ENCODE data around the gene TMEM19.

The TMEM19 gene

GRCh38 chr12:71655495-71655894, 30.4 kb upstream of the TMEM19 start:
- no peak for DNase-seq (ENCODE audit: low read depth)
- no peak overlapping the region for H3K4me3 ChIP-seq (ENCODE audit: low read depth, low read length)
- TF ChIP-seq CTCF (IDR thresholded peaks at IDR 0.05; ENCODE audit: insufficient read depth, low read depth, low read length, missing control alignments): no peak

DNA sequence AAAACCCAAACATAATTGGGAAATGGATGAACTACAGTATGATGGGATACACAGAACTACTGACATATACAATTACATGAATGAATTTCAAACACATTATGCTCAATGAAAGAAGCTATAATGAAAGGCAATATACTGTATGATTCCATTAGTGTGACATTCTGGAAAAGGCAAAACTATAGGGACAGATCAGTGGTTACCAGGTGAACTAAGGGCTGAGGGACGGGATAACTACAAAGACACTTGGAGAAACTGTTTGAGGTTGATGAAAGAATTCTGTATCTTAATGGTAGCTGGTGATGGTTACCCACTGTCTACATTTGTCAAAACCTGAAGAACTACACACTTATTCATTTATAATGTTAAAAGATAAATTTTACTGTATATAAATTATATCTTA, 30.0 kb upstream of the TMEM19 start:
- TF ChIP-seq CTCF (IDR thresholded peaks at IDR 0.05; ENCODE audit: insufficient read depth, low read depth, low read length, missing control alignments): no peak
- H3K4me3 ChIP-seq (ENCODE audit: low read depth, low read length): no peak overlapping the region
- no peak for DNase-seq (ENCODE audit: low read depth)

DNA sequence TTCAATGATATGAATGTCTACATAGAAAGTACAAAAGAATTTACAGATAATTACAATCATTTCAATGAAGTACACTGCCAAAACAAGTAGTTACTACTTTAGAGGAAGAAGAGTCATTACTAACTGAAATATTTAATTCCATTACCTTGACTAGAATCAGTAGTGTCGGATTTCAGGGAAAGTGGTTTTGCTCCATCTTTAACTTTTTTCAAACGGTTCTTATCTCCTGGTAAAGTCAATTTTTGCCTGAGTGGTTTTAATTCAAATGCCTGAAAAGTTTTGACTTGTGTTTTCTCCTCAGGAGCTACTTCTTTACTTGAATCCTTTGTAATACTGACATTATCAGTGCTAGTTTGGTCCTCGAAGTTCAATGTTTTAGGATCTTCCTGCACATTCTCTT, 29.1 kb upstream of the TMEM19 start:
- H3K4me3 ChIP-seq (ENCODE audit: low read depth, low read length): no peak overlapping the region
- no peak for TF ChIP-seq CTCF (IDR thresholded peaks at IDR 0.05; ENCODE audit: insufficient read depth, low read depth, low read length, missing control alignments)
- no peak for DNase-seq (ENCODE audit: low read depth)

DNA sequence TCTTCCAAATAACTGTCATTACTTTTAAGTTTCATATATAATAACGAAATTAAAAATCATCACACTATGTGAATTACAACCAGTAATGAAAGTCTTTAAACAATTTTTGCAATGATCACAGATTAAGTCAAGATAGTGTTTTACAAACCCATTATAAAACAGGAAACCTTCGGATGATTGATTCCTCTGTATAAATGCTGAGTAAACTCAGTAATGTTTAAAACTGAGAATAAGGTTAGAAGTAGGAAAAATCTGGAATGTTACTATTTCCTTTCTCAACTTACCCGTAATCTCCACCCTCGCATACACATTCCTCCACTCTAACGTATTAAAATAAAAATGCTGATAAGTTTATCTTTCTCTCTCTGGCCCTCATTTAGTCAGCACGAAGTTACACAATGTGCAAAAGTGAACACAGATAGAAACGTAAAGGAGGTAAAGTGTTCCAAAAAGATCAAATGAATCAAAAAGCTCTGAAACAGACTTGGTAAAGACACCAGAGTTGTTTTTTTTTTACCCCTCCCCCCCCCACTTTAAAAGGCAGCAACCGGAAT, 23.8 kb upstream of the TMEM19 start:
- no peak for DNase-seq (ENCODE audit: low read depth)
- no peak for TF ChIP-seq CTCF (IDR thresholded peaks at IDR 0.05; ENCODE audit: insufficient read depth, low read depth, low read length, missing control alignments)
- peak overlapping the region; percentile 82 for H3K4me3 ChIP-seq (ENCODE audit: low read depth, low read length)

DNA sequence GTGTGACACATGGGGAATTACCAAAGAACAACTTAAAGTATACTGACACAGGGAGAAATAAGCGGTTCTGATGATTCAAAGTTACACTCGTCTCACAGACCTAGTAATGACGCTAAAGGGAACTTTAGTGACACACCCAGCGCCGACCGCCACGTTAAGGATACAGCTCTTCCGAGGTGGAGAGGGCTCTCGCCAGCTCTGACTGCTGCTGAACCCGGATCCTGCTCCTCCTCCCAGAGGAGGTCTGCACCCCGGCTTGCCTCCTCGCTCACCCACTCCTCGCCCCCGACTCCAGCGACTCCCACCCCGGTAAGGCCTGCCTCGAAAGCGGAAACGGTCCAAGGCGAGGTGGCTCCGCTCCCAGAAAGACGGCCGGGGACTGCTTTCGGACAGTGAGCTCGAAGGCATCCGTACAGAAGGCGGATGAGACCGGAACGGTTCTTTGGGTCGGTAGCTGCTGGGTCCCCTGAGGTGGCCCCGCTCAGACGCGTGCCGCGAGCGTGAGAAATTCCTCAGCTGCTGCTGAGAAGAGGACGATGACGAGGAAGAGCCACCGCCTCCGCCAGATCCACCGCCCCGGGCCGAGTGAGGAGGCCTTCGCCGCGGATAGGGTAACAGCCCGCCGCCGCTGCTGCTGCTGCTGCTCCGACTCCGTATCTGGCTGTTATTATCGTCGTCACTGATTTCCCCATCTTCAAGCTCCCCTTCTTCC, 22.9 kb upstream of the TMEM19 start:
- H3K4me3 ChIP-seq (ENCODE audit: low read depth, low read length): peak overlapping the region; percentile 82
- DNase-seq (ENCODE audit: low read depth): peak; percentile 69
- TF ChIP-seq CTCF (IDR thresholded peaks at IDR 0.05; ENCODE audit: insufficient read depth, low read depth, low read length, missing control alignments): no peak

DNA sequence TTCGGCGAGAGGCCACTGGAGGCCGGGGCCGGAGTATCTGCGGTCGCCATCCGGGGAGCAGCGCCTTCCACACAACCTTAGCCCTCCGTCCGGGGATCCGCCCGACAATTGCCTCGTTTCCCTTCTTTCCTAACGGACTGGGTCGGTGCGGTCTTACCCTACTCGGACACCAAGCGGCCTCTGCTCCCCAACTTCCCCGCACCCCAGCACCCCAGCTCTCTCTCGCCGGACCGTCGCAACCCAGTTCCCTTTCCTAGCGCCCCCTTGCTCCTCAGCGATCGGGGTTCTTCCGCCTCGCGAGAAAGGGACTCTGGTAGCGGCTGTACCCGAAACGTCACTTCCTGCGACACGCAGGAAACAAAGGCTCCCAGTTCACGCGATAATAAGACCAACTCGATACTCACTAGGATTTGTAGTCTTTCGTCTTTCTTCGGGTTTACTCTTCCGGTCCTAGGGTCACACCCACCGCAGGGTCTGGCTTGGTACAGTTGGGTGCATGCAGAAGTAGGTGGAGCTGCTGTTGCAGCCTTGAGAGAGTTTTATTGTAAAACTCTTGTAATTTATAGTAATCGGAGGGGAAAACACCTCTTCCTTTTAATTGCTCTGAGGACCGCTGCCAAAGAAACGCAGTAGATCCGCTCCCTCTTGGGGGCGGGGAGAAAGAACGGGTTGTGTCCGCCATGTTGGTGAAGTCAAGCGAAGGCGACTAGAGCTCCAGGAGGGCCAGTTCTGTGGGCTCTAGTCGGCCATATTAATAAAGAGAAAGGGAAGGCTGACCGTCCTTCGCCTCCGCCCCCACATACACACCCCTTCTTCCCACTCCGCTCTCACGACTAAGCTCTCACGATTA, 22.1 kb upstream of the TMEM19 start, which contains the start of the genes THAP2 and ZFC3H1:
TSS of gene THAP2 (plus strand) at position 741 of the 850 bp plus-strand sequence. CDS start 209 bp downstream, outside the sequence.
TSS of gene ZFC3H1 (minus strand) at position 288 of the 850 bp plus-strand sequence. CDS start at position 50, 238 bp downstream.
- H3K4me3 ChIP-seq (ENCODE audit: low read depth, low read length): peak within 1 kb of the TSS; percentile 82
- peak; percentile 98 for DNase-seq (ENCODE audit: low read depth)
- TF ChIP-seq CTCF (IDR thresholded peaks at IDR 0.05; ENCODE audit: insufficient read depth, low read depth, low read length, missing control alignments): peak; percentile 38

Data from GM12865 (cell line).